HepG2 (cell line): ENCODE results near the gene TUBA4B. TPM values are rescaled to one million over a fixed set of nuclear protein-coding genes. Genes with fewer than 3 reads are reported as not detected.

ENCODE experiments used
- BHLHE40 ChIP-seq: IDR thresholded peaks from 2 replicates; pipeline ENCODE4 v1.6.1; 2011; ENCODE audit warnings: low read length, improper control_type of control experiment
- DMAP1 ChIP-seq: IDR thresholded peaks from 2 replicates; pipeline ENCODE4 v1.6.1; 2016
- ERF ChIP-seq: IDR thresholded peaks from 2 replicates; pipeline ENCODE4 v1.6.1; 2018; ENCODE audit warnings: missing biosample characterization, missing genetic modification reagents
- GATA4 ChIP-seq: sonication (generic); IDR thresholded peaks from 2 replicates; pipeline ENCODE4 v1.6.1; 2016; ENCODE audit warnings: antibody characterized with exemption, low read depth, borderline replicate concordance
- HNRNPK ChIP-seq: fragments of 200-400 bp; formaldehyde crosslinking; IDR thresholded peaks from 2 replicates; pipeline ENCODE4 v1.6.1; 2018; ENCODE audit warnings: low read length, low read depth, moderate library complexity, mild to moderate bottlenecking; ENCODE audit not compliant: poor library complexity, severe bottlenecking
- ISL2 ChIP-seq: sonication (generic); formaldehyde crosslinking; IDR thresholded peaks from 2 replicates; pipeline ENCODE4 v1.5.0; 2020; ENCODE audit warnings: missing genetic modification reagents
- MBNL3 ChIP-seq: fragments of 250-450 bp; sonication (Bioruptor Pico); conservative IDR thresholded peaks from 2 replicates; pipeline ENCODE4 v1.8.0; 2022; ENCODE audit warnings: mild to moderate bottlenecking, inconsistent platforms
- MTA1 ChIP-seq: sonication (generic); formaldehyde crosslinking; IDR thresholded peaks from 2 replicates; pipeline ENCODE4 v1.4.0; 2020; ENCODE audit warnings: missing genetic modification reagents, mild to moderate bottlenecking, borderline replicate concordance
- NKX3-1 ChIP-seq: sonication (generic); formaldehyde crosslinking; IDR thresholded peaks from 2 replicates; pipeline ENCODE4 v1.5.0; 2020; ENCODE audit warnings: missing genetic modification reagents
- NR2F2 ChIP-seq: IDR thresholded peaks from 2 replicates; pipeline ENCODE4 v1.6.1; 2012; ENCODE audit warnings: low read depth, inconsistent platforms, borderline replicate concordance
- NR3C1 ChIP-seq: sonication (generic); formaldehyde crosslinking; IDR thresholded peaks from 2 replicates; pipeline ENCODE4 v1.4.0; 2020; ENCODE audit warnings: missing genetic modification reagents
- REPIN1 ChIP-seq: sonication (generic); formaldehyde crosslinking; IDR thresholded peaks from 2 replicates; pipeline ENCODE4 v1.8.0; 2022; ENCODE audit warnings: missing genetic modification reagents, low read depth, mild to moderate bottlenecking, borderline replicate concordance
- SCMH1 ChIP-seq: sonication (generic); formaldehyde crosslinking; IDR thresholded peaks from 2 replicates; pipeline ENCODE4 v1.9.0; 2021; ENCODE audit warnings: missing genetic modification reagents, mild to moderate bottlenecking, borderline replicate concordance
- SRSF1 ChIP-seq: fragments of 200-400 bp; formaldehyde crosslinking; optimal IDR thresholded peaks from 2 replicates; pipeline ENCODE3; 2017; ENCODE audit warnings: mild to moderate bottlenecking, low read depth, low read length, moderate library complexity
- TAF1 ChIP-seq: sonication (generic); formaldehyde crosslinking; IDR thresholded peaks from 2 replicates; pipeline ENCODE4 v1.4.0; 2020; ENCODE audit warnings: missing genetic modification reagents
- XRCC5 ChIP-seq: fragments of 200-400 bp; formaldehyde crosslinking; optimal IDR thresholded peaks from 2 replicates; pipeline ENCODE3; 2017; ENCODE audit warnings: mild to moderate bottlenecking, low read length
- ZNF160 ChIP-seq: sonication (generic); formaldehyde crosslinking; IDR thresholded peaks from 2 replicates; pipeline ENCODE4 v1.8.0; 2022; ENCODE audit warnings: mild to moderate bottlenecking, inconsistent platforms, missing genetic modification reagents
- ZNF317 ChIP-seq: sonication (generic); formaldehyde crosslinking; IDR thresholded peaks from 2 replicates; pipeline ENCODE4 v1.5.0; 2020; ENCODE audit warnings: mild to moderate bottlenecking, missing genetic modification reagents
- ZNF367 ChIP-seq: sonication (generic); formaldehyde crosslinking; IDR thresholded peaks from 2 replicates; pipeline ENCODE4 v1.4.0; 2020; ENCODE audit warnings: missing genetic modification reagents, borderline replicate concordance
- polyA plus RNA-seq, 8 experiments: library from polyadenylated mRNA; depleted of rRNA in 3 of 8; stranded (reverse) in 7 of 8; unstranded in 1 of 8; fragments of >200 nt; fragmentation: Illumina TruSeq in 4 of 8; extraction: Trizol in 4 of 8; gene quantifications; 2 replicates each; pipeline versions ENCODE4 v1.2.1 to v1.2.3, GENCODE V29; 2011 to 2016; ENCODE audit warnings: low read depth in 4 of 8, missing spikeins in 1 of 8, mixed read lengths in 1 of 8; ENCODE audit not compliant: insufficient read depth in 1 of 8
- total RNA-seq, 5 experiments: library from RNA; depleted of rRNA; stranded (reverse); fragments of >200 nt; fragmentation: Illumina TruSeq; extraction: Trizol; gene quantifications; 2 replicates each; pipeline ENCODE4 v1.2.3, GENCODE V29; 2016; ENCODE audit warnings: low read depth in 1 of 5
- TF ChIP-seq, protein P1 (sequence below): sonication (generic); formaldehyde crosslinking; IDR thresholded peaks from 2 replicates; pipeline ENCODE4 v1.5.1; 2020; ENCODE audit warnings: mild to moderate bottlenecking, missing genetic modification reagents, borderline replicate concordance
- TF ChIP-seq, protein P2 (sequence below): sonication (generic); formaldehyde crosslinking; IDR thresholded peaks from 2 replicates; pipeline ENCODE4 v1.4.0; 2020; ENCODE audit warnings: missing genetic modification reagents, borderline replicate concordance

The TUBA4B gene
- total and polyA plus RNA-seq, 2 of the 13 experiments (the other 11 are each of a cell fraction or from before 2014, with no cell fraction given): 0.18 to 0.22 TPM

DNA sequence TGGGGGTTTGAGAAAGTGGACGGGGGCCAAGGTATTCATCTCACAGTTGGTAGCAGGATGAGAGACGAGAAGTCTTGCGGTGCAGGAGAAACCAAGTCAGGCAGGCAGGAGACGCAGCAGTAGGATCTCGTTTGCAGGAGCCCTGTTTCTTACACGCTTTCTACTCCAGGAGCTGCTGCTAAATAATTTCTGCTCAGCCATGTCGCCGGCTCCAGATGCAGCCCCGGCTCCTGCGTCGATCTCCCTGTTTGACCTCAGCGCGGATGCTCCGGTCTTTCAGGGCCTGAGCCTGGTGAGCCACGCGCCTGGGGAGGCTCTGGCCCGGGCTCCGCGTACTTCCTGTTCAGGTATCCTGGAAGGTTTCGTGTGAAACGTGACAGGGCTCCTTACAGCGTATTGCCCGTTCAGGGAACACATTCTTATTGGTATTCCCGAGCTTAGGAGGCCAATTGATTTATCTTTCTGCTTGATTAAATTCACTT, 22.9 kb upstream of the TUBA4B start (continued):
- TF ChIP-seq, protein P1, sequence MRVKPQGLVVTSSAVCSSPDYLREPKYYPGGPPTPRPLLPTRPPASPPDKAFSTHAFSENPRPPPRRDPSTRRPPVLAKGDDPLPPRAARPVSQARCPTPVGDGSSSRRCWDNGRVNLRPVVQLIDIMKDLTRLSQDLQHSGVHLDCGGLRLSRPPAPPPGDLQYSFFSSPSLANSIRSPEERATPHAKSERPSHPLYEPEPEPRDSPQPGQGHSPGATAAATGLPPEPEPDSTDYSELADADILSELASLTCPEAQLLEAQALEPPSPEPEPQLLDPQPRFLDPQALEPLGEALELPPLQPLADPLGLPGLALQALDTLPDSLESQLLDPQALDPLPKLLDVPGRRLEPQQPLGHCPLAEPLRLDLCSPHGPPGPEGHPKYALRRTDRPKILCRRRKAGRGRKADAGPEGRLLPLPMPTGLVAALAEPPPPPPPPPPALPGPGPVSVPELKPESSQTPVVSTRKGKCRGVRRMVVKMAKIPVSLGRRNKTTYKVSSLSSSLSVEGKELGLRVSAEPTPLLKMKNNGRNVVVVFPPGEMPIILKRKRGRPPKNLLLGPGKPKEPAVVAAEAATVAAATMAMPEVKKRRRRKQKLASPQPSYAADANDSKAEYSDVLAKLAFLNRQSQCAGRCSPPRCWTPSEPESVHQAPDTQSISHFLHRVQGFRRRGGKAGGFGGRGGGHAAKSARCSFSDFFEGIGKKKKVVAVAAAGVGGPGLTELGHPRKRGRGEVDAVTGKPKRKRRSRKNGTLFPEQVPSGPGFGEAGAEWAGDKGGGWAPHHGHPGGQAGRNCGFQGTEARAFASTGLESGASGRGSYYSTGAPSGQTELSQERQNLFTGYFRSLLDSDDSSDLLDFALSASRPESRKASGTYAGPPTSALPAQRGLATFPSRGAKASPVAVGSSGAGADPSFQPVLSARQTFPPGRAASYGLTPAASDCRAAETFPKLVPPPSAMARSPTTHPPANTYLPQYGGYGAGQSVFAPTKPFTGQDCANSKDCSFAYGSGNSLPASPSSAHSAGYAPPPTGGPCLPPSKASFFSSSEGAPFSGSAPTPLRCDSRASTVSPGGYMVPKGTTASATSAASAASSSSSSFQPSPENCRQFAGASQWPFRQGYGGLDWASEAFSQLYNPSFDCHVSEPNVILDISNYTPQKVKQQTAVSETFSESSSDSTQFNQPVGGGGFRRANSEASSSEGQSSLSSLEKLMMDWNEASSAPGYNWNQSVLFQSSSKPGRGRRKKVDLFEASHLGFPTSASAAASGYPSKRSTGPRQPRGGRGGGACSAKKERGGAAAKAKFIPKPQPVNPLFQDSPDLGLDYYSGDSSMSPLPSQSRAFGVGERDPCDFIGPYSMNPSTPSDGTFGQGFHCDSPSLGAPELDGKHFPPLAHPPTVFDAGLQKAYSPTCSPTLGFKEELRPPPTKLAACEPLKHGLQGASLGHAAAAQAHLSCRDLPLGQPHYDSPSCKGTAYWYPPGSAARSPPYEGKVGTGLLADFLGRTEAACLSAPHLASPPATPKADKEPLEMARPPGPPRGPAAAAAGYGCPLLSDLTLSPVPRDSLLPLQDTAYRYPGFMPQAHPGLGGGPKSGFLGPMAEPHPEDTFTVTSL: no peak
- TF ChIP-seq GATA4 (no peak), DMAP1 (CRISPR knock-in tag) (0 out of 2 replicates have a peak, but pooled peaks have one; percentile 42), ZNF367 (CRISPR knock-in tag) (0 out of 2 replicates have a peak, but pooled peaks have one; percentile 15), SRSF1 (no peak), SCMH1 (CRISPR knock-in tag) (no peak), XRCC5 (peak; percentile 0), NR3C1 (CRISPR knock-in tag) (0 out of 2 replicates have a peak, but pooled peaks have one; percentile 10), ZNF160 (CRISPR knock-in tag) (0 out of 2 replicates have a peak, but pooled peaks have one; percentile 7), REPIN1 (CRISPR knock-in tag) (no peak), TAF1 (CRISPR knock-in tag) (no peak), MTA1 (CRISPR knock-in tag) (peak; percentile 43; the same call in 1 of the 2 replicates), MBNL3 (CRISPR knock-in tag) (no peak), ZNF317 (CRISPR knock-in tag) (no peak), HNRNPK (no peak), NKX3-1 (no peak), ERF (CRISPR knock-in tag) (0 out of 2 replicates have a peak, but pooled peaks have one; percentile 4), NR2F2 (no peak; the same call in 1 of the 2 replicates), ISL2 (CRISPR knock-in tag) (0 out of 2 replicates have a peak, but pooled peaks have one; percentile 25), BHLHE40 (peak; percentile 52)
- TF ChIP-seq, protein P2, sequence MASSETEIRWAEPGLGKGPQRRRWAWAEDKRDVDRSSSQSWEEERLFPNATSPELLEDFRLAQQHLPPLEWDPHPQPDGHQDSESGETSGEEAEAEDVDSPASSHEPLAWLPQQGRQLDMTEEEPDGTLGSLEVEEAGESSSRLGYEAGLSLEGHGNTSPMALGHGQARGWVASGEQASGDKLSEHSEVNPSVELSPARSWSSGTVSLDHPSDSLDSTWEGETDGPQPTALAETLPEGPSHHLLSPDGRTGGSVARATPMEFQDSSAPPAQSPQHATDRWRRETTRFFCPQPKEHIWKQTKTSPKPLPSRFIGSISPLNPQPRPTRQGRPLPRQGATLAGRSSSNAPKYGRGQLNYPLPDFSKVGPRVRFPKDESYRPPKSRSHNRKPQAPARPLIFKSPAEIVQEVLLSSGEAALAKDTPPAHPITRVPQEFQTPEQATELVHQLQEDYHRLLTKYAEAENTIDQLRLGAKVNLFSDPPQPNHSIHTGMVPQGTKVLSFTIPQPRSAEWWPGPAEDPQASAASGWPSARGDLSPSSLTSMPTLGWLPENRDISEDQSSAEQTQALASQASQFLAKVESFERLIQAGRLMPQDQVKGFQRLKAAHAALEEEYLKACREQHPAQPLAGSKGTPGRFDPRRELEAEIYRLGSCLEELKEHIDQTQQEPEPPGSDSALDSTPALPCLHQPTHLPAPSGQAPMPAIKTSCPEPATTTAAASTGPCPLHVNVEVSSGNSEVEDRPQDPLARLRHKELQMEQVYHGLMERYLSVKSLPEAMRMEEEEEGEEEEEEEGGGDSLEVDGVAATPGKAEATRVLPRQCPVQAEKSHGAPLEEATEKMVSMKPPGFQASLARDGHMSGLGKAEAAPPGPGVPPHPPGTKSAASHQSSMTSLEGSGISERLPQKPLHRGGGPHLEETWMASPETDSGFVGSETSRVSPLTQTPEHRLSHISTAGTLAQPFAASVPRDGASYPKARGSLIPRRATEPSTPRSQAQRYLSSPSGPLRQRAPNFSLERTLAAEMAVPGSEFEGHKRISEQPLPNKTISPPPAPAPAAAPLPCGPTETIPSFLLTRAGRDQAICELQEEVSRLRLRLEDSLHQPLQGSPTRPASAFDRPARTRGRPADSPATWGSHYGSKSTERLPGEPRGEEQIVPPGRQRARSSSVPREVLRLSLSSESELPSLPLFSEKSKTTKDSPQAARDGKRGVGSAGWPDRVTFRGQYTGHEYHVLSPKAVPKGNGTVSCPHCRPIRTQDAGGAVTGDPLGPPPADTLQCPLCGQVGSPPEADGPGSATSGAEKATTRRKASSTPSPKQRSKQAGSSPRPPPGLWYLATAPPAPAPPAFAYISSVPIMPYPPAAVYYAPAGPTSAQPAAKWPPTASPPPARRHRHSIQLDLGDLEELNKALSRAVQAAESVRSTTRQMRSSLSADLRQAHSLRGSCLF (CRISPR knock-in tag): 0 out of 2 replicates have a peak, but pooled peaks have one; percentile 36
